Stimulated activated CD4-positive, alpha-beta T cell treated with anti-CD3 and anti-CD28 coated beads, Interleukin-4, amount 100 ng/mL, for 1 hour (primary cell): ENCODE data around the gene ARHGAP12.

ENCODE experiments used
- DNase-seq: peaks from one replicate; pipeline ENCODE4 v3.0.0-alpha.2; 2020

ARHGAP12 gene

GRCh38 chr10:31873724-31874123 lies 54.9 kb downstream of the ARHGAP12 start:
- no peak for DNase-seq

GRCh38 chr10:31871266-31872065 lies 57.2 kb downstream of the ARHGAP12 start:
- DNase-seq: no peak

- DNase-seq: no peak
Measured at GRCh38 chr10:31867646-31868045, 61.0 kb downstream of the ARHGAP12 start.

GRCh38 chr10:31866118-31866670 lies 62.4 kb downstream of the ARHGAP12 start:
- DNase-seq: no peak

GRCh38 chr10:31864834-31865518 lies 63.7 kb downstream of the ARHGAP12 start:
- no peak for DNase-seq

- no peak for DNase-seq
Measured at GRCh38 chr10:31855033-31855432, 73.6 kb downstream of the ARHGAP12 start.

- no peak for DNase-seq
Measured at GRCh38 chr10:31853629-31854028, 75.0 kb downstream of the ARHGAP12 start.

- DNase-seq: no peak
Measured at GRCh38 chr10:31851216-31851615, 77.4 kb downstream of the ARHGAP12 start.

- DNase-seq: no peak
Measured at GRCh38 chr10:31847515-31847914, 81.1 kb downstream of the ARHGAP12 start.

- DNase-seq: no peak
Measured at GRCh38 chr10:31838709-31839108, 89.9 kb downstream of the ARHGAP12 start.

- no peak for DNase-seq
Measured at GRCh38 chr10:31838065-31838464, 90.6 kb downstream of the ARHGAP12 start.

GRCh38 chr10:31836569-31837406 lies 91.8 kb downstream of the ARHGAP12 start:
- DNase-seq: no peak

GRCh38 chr10:31833753-31834152 lies 94.9 kb downstream of the ARHGAP12 start:
- no peak for DNase-seq

- no peak for DNase-seq
Measured at GRCh38 chr10:31832261-31832660, 96.4 kb downstream of the ARHGAP12 start.

- no peak for DNase-seq
Measured at GRCh38 chr10:31830887-31831286, 97.7 kb downstream of the ARHGAP12 start.

- DNase-seq: no peak
Measured at GRCh38 chr10:31829776-31830175, 98.9 kb downstream of the ARHGAP12 start.

GRCh38 chr10:31823358-31823757 lies 105.3 kb downstream of the ARHGAP12 start:
- no peak for DNase-seq

GRCh38 chr10:31822616-31823318 lies 105.9 kb downstream of the ARHGAP12 start:
- DNase-seq: no peak

- DNase-seq: no peak
Measured at GRCh38 chr10:31822150-31822549, 106.5 kb downstream of the ARHGAP12 start.

- DNase-seq: no peak
Measured at GRCh38 chr10:31820778-31821369, 107.8 kb downstream of the ARHGAP12 start.

GRCh38 chr10:31820096-31820495 lies 108.5 kb downstream of the ARHGAP12 start:
- no peak for DNase-seq

- no peak for DNase-seq
Measured at GRCh38 chr10:31819391-31819820, 109.2 kb downstream of the ARHGAP12 start.
